Kidney glomerular epithelial cell (primary cell): ENCODE results near the gene DLG5.
A peak's percentile ranks its signal among the peaks of the same experiment; 100 is the strongest.

Source experiments
- DNase-seq: peaks from one replicate; lab custom pipeline; 2025; lab: John Stamatoyannopoulos, UW

DLG5 gene

DNA sequence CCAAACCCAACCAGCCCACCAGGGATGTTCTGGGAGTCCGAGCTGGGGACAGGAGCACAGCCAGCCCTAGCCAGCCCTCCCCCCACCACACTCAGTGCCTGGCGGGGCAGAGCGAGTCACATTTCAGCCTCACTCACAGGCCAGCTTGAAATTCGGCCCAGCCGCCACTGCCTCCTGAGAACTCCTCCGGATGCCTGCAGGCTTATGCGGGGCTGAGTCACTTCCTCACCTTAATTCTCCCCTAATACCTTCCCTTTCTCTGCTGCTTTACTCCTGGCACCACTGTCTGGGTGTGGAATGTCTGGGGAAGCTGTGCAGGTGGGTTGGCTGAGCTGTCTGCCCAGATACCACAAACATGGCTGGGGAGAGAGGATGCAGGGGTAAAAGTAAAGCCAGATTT lies 22.6 kb upstream of the DLG5 start:
- DNase-seq: peak; percentile 93

DNA sequence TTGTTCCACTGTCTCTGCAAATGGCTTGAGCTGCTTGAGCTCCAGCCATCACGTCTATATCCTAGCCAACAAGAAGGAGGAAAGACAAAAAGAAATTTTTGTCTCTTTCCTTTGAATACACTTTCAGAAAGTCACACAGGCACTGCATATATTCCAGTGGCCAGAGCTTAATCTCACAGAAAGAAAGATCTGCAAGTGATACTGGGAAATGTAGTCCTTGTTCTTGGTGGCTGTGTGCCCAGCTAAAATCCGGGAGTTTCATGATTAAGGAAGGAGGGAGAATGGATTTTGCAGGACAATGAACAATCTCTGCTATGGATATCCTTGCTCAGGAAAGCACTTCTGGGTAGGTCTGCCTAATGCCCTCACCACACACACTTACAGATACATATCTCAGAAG lies 19.5 kb upstream of the DLG5 start:
- no peak for DNase-seq

DNA sequence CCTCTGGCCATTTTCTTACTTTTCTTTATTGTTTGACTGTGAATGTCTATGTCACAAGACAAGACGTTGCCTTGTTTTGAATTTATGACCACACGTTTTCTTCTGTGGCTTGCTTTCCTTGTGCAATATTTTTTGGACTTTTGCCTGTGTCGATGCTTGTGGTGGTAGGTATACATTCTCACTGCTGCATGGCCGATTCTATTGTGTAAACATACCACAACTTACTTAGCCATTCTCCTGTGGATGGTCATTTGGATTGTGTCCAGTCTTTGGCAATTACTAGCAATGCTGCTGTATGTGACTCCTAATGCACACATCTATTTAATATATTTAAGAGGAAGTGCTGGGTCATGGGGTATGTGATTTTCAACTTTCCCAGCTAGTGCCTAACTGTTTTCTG lies 18.0 kb upstream of the DLG5 start:
- no peak for DNase-seq

DNA sequence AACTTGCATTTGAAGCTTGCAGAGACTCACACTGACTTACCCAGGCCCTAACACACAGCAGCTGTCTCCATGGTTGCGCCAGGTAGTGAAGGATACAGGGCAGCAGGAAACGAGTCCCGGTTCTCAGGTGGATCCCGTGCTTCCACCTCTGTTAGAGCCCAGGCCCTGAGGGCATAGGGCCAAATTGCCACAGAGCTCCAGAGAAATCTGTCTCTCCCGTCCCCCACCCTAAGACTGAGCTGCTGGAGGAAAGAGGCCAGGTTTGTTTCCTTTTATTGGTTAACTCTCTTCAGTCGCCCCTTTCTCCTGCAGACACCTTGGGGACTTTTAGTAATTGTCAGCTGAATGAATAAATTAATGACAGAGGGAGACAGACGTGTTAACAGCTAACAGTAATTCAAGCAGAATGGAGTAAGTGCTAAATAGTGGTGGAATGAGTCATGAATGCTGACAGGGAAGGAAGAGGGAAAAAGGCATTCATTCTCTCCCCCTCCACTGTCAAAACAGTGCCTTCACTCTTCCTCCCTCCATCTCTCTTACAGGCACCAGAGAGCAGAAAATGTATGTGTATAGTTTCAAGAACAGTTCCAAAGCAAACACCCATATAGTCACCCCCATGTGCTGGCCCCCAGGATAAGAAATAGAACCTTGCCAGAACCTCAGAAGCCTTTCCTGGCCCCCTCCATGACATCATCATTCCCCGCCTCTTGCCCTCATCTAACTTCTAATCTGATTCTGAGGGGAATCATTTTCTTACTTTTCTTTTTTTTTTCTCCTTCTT lies 16.8 kb upstream of the DLG5 start:
- DNase-seq: peak; percentile 89

DNA sequence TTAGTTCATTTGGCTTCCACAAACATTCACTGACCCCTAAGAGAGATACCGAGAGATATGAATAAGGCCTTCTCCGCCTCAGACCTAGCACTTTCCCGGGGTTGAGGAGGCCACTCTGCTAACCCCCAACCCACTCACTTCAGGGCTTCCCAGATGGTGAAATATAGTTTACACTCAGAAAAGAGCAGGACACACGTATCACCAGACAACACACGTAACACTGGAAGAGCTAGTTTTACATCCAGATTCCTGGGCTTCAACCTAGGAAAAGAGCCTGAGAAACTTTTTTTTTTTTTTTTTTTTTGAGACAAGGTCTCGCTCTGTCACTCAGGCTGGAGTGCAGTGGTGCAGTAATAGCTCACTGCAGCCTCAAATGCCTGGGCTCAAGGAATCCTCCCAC lies 15.2 kb upstream of the DLG5 start:
- no peak for DNase-seq

DNA sequence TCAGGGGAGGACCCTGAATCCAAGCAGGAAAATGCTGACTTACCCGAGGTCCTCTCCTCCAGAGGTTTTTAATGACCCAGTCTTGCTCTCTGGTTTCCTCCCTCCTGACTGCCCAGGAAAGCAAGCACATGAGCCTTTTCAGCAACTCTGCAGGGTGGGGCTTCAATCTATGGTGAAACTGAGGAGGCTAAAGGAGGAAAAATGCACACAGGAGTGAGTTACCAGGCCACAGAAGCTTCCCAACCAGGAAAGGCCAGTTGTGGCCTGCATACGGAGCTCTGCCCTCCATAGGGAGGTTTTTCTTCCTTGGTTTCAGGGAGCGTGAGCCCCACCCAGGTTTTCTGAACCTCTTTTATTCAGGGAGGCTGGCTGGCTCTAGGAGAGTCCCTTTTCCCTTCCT lies 14.1 kb upstream of the DLG5 start:
- DNase-seq: no peak

DNA sequence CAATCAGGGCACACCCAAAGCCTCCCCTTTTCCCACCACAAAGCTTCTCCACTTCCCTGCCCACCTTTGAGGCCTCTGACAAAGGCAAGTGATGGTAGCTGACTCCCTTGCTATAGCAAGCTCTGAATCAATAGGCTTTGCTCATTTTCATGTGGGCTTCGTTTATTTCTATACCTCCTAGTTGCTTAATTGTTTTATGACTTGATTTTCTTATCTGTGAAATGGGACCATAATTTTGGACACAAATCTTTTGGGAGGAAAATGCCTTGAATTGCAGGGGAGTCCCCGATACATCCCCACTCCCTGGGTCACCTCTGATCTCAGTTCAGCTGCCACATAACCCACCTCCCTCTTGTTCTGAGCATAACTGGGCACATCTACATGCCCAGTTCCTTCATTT lies 13.7 kb upstream of the DLG5 start:
- DNase-seq: no peak

DNA sequence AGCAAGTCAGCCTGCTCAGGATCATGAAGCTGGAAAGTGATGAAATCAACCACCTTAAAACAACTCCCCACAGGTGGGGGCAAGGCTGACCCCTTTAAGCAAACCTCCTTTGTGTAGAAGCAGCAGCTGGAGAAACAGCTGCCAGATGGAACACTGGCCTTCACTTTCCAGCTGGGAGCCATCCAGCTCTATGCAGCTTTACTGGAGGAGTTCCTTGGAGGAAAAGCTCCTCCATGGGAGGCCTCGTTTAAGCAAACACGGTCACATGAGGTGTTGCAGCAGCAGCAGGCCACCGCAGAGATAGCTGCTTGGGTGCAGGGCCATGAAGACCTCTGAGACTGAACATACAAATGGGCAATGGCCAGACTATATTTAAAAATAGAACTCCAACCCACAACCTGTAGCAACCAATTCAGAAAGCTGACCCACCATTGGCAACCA lies 13.0 kb upstream of the DLG5 start:
- DNase-seq: no peak

DNA sequence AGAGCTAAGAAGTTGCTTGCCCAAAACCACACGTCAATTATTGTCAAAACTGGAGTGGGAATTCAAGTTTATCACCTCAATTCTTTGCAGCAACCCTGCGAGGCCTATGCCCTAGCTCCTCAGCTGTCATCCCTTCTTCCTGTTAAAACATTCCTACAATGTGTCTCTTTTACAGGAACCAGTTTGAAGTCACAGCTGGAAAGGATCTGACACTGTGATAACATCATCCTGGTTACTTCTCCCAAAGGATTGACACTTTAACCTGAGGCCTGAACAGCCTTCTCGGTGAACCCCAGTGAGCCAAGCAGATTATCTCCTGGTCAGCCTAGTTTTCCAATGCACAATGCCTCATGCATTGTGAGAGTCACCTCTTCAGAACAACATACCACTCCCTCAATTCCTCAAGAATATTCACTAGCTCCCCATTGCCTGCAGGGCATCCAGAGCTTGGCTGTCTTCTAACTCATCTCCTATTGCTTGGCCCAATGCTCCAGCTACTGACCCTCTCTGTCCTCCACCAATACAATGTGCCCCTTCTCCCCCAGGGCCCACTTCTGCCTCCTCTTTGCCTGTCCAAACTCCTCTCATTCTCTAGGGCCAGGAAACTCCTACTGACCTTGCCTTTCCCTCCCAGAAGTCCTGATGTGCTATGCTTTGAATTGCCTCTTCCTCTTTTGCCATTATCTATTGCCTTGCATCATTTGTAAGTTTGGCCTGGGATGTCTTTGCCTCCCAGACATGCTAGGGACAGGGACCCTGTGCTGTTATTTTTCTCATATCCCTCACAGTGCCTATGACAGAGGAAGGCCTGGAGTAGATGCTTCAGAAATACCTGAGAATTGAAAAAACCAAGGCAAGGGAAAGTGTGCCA lies 10.4 kb upstream of the DLG5 start:
- DNase-seq: no peak

DNA sequence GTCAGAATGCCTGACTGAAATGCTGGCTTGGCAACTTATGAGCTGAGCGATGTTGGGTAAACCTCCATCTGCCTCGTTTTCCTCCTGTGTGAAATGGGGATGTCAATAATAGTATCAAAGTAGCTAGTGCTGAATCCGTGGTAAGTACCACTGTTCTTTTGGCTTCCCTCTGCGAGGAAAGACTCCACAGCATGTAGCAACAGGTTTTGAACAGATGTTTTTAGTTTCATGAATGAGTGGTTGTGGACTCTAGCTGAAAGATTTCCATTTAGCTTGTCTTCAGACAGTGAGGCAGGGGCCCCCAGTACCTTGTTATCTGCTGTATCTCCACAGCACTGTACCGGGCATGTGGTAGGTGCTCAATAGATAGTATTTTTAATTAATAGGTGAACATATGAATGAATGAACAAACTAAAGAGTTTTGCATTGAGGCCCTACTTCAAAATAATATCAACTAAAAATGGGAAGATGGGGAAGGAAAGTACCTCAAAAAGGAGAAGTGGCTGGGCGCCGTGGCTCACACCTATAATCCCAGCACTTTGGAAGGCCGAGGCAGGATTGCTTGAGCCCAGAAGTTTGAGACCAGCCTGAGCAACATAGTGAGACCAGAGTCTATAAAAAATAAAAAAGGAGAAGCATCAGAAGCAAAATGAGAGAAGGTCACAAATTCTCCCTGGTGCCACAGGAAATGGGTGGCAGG lies 5.6 kb upstream of the DLG5 start:
- DNase-seq: no peak

DNA sequence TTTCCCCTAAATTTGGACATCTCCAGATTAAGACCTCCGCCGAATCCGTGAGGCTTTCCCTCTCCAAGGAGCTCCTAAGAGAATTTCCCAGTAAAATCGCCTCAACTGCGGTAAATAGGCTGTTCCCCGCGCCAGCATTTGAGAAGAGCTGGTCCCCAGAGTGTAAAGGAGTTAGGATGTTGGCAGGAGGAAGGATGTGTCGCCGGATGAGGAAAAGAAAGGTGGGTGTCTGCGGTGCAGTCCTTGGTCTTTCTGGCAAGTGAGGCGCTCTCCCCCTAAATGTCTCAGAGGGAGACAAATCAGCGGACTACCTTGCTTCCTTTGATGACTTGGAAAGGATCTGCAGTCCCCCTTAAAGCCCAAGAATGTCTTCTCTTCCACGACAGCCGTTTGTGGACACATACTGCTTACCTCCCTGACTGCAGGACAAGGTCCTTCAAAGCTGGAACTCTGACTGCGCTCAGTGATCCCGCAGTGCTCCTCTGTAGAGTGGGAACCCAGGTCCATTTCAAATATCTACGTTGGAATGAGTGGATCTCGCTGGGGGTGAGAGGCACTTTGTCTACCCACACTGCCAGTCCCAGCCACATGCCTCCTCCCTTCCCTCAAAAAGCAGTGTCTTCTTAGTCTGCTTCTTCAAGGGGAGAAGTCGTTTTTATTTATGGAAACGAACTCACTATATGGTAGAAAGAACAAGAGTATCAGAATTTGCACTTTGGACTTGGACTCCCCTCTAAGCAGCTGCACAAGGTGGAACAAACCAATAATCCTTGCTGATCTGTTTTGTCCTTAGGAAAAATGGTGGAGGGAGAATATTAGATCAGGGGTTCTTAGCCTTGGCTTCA lies 1.1 kb upstream of the DLG5 start:
- DNase-seq: no peak

DNA sequence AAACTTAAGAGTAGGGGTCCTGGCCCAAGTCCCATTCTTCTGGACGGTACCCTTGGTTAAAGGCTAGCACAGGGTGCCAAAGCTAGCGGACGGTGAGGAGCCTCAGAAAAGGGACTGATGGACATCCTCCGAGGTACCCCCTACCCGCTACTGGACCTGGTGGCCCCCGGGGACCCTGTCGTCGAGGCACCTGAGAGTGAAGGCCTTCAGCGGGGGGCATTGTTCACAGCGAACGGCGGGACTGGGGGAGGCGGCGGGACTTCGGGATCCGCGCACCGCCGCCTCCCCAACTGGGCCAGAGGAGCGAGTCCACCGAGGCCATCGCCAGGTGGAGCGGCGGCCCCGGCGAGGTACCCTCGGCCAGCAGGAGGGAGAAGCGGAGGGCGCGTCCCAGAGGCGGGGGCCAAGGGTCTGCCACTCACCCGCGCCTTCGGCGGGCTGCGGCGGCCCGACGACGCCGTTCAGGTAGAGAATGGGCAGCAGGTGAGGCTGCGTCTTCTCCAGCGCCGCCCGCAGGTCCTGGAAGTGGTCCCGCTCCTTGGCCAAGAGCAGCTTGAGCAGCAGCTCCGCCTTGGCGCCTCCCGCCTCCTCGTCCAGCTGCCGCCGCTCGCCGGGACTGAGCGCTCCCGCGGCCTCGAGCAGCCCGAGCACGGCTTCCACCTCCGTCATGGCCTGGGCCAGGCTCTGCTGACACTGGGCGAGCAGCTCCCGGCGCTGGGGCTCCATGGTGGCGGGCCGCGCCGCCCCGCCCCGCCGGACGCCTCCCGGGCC lies 575 bp downstream of the DLG5 start:
- peak; percentile 20 for DNase-seq

DNA sequence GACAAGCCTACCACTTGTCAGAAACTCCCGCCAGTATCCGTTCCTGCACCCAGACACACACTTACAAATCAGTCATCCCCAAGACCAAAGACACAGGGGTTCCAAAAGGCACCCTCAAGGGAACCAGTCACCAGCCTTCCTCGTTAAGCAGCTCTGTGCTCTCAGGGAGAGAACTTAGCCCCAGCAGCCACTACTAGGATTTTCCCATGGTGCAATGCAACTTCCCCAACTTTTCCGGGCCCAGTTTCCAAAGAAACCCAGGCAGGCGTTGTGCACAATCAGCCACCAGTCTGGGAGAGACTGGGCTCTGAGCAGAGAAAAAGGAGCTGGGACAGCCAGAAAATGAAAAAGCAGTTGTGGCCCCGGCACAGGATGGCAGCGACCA lies 1.2 kb downstream of the DLG5 start:
- peak; percentile 23 for DNase-seq

DNA sequence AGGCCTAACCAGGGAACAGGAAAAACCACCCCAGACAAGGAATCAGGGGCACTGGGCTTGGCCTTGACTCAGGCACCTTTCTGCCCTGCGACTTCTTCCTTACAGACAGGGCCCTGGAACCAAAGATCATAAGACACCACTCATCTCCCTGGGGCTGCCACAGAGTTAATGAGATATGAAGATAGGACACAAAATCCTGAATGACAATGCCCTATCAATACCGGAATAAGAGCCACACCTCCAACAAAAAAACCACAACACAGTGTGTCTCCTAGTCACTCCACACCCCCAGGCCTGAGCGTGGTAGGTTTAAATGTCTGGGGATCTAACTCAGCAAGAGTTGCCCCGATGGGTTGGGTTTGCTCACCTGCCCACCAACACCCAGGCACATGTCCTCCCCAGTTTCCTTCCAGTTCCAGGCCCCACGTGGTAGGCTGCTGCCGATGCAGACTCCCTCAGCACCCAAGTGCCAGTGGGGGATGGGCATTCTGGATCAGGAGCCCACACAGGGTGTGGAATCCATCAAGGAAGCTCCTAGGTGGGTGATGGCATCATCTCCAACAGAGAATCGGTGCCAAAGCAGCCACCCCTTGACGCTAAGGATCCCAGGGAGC lies 3.9 kb downstream of the DLG5 start:
- no peak for DNase-seq

DNA sequence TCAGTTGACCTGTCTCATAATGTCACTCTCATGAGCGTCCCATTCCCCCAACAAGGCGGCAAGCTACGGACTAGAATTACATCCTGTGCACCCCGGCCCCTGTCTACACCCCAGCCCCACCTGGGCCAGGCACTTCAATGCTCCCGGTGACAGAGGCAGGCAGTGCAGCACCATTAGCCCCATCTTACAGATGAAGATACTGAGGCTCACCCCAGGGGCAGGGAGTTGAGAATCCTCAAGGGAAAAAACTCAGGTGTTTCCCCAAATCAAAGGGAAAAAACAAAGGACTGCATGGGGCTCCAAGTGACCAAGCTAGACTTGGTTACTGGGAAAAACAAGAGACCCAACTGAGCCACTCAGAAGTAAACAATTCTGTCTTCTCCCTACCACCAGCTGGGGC lies 4.5 kb downstream of the DLG5 start:
- no peak for DNase-seq

DNA sequence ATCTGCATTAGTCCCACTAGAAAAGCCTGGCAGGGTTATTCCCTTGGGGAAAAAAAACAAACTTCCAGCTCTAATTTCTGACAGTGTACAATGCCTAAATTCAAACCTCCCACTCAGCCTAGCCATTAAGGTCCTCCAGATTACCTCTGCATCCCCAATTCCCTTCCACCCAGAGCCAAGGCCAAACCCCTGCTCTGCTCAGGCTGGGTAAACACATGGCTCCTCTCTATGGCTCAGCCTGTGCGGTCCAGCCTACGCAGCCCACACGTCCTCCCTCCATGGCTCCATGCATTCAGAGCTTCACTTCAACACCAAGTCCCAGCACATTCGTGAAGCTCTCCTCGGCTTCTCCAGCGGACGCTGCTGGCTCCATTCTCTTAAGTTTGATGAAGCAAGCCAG lies 5.2 kb downstream of the DLG5 start:
- no peak for DNase-seq

DNA sequence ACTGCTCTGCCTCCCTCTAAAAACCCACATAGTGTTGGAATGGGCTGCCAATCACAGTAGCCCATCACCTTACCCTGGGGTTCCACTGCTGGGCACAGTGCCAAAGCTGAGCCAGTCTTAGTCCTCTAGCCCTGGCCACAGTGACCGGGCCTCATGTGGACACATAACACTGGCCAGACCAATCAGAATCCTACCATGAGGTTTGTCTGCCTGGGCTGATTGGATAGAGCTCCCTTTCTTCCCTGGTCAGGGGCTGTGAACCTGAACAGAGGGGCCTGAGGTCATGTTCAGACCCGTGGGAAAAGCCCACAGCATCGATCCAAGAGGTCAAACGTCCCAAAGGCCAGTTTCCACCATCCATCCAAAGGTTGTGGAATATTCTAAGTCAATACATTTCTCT lies 6.1 kb downstream of the DLG5 start:
- no peak for DNase-seq

DNA sequence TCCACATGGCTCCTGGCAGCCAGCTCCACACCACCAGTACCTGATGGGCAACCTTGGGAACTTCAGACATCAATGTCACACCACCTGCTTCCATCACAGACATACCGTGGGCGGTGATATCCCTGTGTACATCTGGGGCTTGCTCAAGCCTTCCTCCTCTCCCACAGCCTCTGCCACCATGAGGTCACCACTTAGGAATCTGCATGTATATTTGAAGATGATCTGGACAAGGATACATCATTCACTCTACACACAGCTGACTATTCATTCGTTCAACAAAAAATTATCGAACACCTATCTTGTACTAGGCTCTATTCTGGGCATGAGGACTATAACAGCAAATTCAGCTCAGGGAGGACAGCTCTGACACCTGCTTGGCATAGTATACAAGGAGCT lies 6.8 kb downstream of the DLG5 start:
- DNase-seq: peak; percentile 67

DNA sequence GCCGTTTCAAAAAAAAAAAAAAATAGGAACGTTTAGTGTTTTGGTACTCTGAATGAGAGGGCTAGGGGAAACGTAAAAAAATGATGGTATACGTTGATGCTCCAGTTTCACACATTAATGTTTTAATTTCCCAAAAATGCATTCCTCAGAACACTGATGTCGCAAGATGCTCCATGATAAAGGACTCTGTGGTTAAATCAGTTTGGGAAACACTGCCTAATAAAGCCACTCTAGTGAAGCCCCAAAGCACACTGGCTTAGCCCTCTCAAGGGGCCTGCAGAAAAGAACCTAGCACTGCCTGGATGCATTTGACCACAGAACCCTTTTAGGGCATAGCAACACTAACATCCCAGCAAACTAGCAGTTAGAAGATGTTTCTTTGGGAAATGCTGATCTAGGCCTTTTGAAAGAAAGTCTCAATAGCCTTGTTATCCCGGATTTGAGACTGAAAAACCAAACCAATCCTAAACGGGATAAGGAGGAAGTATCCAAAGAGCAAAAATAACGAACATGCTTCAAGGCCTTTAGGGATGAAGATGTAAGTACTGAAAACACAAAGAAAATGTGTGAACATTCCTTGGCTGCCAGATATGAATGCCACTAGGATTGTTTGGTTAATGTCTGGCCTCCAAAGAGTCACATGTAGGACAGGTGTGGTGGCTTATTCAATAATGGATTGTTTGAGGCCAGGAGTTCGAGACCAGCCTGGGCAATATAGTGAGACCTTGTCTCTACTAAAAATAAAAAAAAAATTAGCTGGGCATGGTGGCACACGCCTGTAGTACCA lies 11.0 kb downstream of the DLG5 start:
- no peak for DNase-seq

DNA sequence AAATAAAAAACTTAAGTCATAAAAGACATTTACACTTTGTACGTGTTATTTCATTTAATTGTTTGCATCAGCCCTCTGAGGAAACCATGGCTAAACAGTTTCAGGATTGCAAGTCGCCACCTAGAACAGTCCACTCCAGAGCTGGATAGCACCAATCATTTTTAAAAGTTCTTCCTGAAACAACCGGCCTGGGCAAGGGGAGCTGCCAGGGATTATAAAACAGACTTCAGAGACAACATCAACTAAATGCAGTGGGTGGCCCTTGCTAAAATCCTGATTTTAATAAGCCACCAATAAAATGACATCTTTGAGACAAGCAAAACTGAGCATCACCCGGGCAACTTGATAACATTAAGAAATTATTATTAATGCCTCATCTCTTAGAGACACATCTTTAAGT lies 13.5 kb downstream of the DLG5 start:
- DNase-seq: no peak
